Raji (cell line): ENCODE results near the gene AIPL1.

ENCODE experiments used
- POLR2A ChIP-seq: IDR thresholded peaks from 2 replicates; pipeline ENCODE4 v1.6.1; 2011; ENCODE audit warnings: low read depth, low read length, control low read depth; ENCODE audit not compliant: insufficient read depth

The AIPL1 gene

GRCh38 chr17:6456914-6457687 is 22.2 kb upstream of the AIPL1 start:
- no peak for TF ChIP-seq POLR2A

- TF ChIP-seq POLR2A, result no peak
Observed at GRCh38 chr17:6456321-6456720, 21.4 kb upstream of the AIPL1 start.

GRCh38 chr17:6455321-6455705 is 20.4 kb upstream of the AIPL1 start:
- no peak for TF ChIP-seq POLR2A

- TF ChIP-seq POLR2A, result no peak
Observed at GRCh38 chr17:6454495-6455320, 19.8 kb upstream of the AIPL1 start.

GRCh38 chr17:6453279-6454024 is 18.5 kb upstream of the AIPL1 start:
- no peak for TF ChIP-seq POLR2A

GRCh38 chr17:6452471-6453266 is 17.7 kb upstream of the AIPL1 start:
- no peak for TF ChIP-seq POLR2A

- TF ChIP-seq POLR2A, result no peak
Observed at GRCh38 chr17:6450926-6451832, 16.3 kb upstream of the AIPL1 start.

- TF ChIP-seq POLR2A, result no peak
Observed at GRCh38 chr17:6449307-6449706, 14.4 kb upstream of the AIPL1 start.

- no peak for TF ChIP-seq POLR2A
Observed at GRCh38 chr17:6448473-6448872, 13.6 kb upstream of the AIPL1 start.

- no peak for TF ChIP-seq POLR2A
Observed at GRCh38 chr17:6446516-6447100, 11.7 kb upstream of the AIPL1 start.

- TF ChIP-seq POLR2A, result no peak
Observed at GRCh38 chr17:6444571-6445335, 9.8 kb upstream of the AIPL1 start.

GRCh38 chr17:6443692-6444570 is 9.0 kb upstream of the AIPL1 start, which contains the start of gene PIMREG:
PIMREG (plus strand) TSS chr17:6444455; CDS start chr17:6445111, 656 bp downstream.
- no peak for TF ChIP-seq POLR2A
